ENCODE data around the gene CDH4.
"Not testable (repeated sequence)": the region's sequence is repeated elsewhere in the genome, so short reads cannot be mapped to it uniquely, and the experiment has no call there.

The CDH4 gene

GRCh38 chr20:61980647-61981583, 728.9 kb downstream of the CDH4 start:
- DNase-seq (ENCODE audit: low spot score): no peak

- not testable (repeated sequence) for DNase-seq (ENCODE audit: low spot score)
Measured at GRCh38 chr20:61981691-61982090, 729.6 kb downstream of the CDH4 start.

- no peak for DNase-seq (ENCODE audit: low spot score)
Measured at GRCh38 chr20:61982191-61982950, 730.3 kb downstream of the CDH4 start.

GRCh38 chr20:61982951-61983315, 730.9 kb downstream of the CDH4 start:
- DNase-seq (ENCODE audit: low spot score): no peak

GRCh38 chr20:61983965-61984364, 731.9 kb downstream of the CDH4 start:
- DNase-seq (ENCODE audit: low spot score): no peak

GRCh38 chr20:61984431-61984830, 732.4 kb downstream of the CDH4 start:
- DNase-seq (ENCODE audit: low spot score): not testable (repeated sequence)

GRCh38 chr20:61985096-61985495, 733.0 kb downstream of the CDH4 start:
- no peak for DNase-seq (ENCODE audit: low spot score)

GRCh38 chr20:61986762-61987321, 734.8 kb downstream of the CDH4 start:
- no peak for DNase-seq (ENCODE audit: low spot score)

GRCh38 chr20:61988665-61989064, 736.6 kb downstream of the CDH4 start:
- DNase-seq (ENCODE audit: low spot score): no peak

GRCh38 chr20:61989741-61990140, 737.7 kb downstream of the CDH4 start:
- no peak for DNase-seq (ENCODE audit: low spot score)
